A549 (cell line): Measurements from ENCODE around the gene TEX22.

Source experiments
- BHLHE40 ChIP-seq: IDR thresholded peaks from 2 replicates; pipeline ENCODE4 v1.6.1; 2012; ENCODE audit warnings: low read depth, low read length, inconsistent platforms
- CEBPB ChIP-seq, 2 experiments: fragments of >200 bp in 1 of 2; sonication (Bioruptor Twin) in 1 of 2; formaldehyde crosslinking in 1 of 2; IDR thresholded peaks; 2 replicates each; pipeline ENCODE4 v1.6.1; 2012 to 2016
- CHD4 ChIP-seq: fragments of 200-600 bp; sonication (generic); IDR thresholded peaks from 2 replicates; pipeline ENCODE4 v1.6.1; 2016; ENCODE audit warnings: antibody characterized with exemption, mild to moderate bottlenecking, borderline replicate concordance
- EHMT2 ChIP-seq: fragments of 200-600 bp; sonication (generic); IDR thresholded peaks from 2 replicates; pipeline ENCODE4 v1.6.1; 2016; ENCODE audit warnings: antibody characterized with exemption, low read depth, mild to moderate bottlenecking, moderate library complexity
- MYC ChIP-seq: IDR thresholded peaks from 2 replicates; pipeline ENCODE4 v1.6.1; 2012; ENCODE audit warnings: mild to moderate bottlenecking, inconsistent platforms, low read length, improper control_type of control experiment, borderline replicate concordance
- PHF8 ChIP-seq: fragments of 200-600 bp; sonication (generic); IDR thresholded peaks from 2 replicates; pipeline ENCODE4 v1.6.1; 2016; ENCODE audit warnings: low read depth, mild to moderate bottlenecking, antibody characterized with exemption, moderate library complexity, borderline replicate concordance
- POLR2A ChIP-seq: IDR thresholded peaks from 2 replicates; pipeline ENCODE4 v1.6.1; 2012; ENCODE audit warnings: mild to moderate bottlenecking, low read length
- TF ChIP-seq, protein P1 (sequence below): fragments of >200 bp; sonication (Bioruptor Twin); formaldehyde crosslinking; IDR thresholded peaks from 3 replicates; pipeline ENCODE4 v1.5.1; 2016
- TF ChIP-seq, protein P2 (sequence below): fragments of 450-650 bp; IDR thresholded peaks from 2 replicates; pipeline ENCODE4 v1.6.1; 2014; ENCODE audit warnings: antibody characterized with exemption
- TF ChIP-seq, protein P3 (sequence below): fragments of 150-350 bp; IDR thresholded peaks from 2 replicates; pipeline ENCODE4 v1.6.1; 2014; ENCODE audit warnings: low read depth, mild to moderate bottlenecking, low read length

DNA sequence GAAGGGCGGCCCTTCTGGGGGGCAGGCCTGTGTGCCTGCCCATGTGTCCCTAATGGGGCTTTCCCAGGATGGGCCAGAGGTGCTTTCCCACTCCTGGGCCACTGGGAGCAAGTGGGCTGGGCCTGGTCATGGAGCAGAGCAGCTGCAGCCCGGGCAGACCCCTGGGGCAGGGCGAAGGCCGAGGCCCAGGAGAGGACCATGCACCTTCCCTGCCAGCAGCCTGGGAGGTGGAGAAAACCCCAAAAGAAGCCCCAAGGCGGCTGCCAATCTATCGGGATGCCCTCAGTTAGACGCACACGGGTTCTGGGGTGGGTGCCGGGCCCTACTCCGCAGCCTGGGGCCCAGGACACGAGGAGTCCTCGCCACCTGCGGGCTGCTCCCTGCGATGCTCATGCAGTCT lies 60.2 kb downstream of the TEX22 start:
- TF ChIP-seq, protein P1, sequence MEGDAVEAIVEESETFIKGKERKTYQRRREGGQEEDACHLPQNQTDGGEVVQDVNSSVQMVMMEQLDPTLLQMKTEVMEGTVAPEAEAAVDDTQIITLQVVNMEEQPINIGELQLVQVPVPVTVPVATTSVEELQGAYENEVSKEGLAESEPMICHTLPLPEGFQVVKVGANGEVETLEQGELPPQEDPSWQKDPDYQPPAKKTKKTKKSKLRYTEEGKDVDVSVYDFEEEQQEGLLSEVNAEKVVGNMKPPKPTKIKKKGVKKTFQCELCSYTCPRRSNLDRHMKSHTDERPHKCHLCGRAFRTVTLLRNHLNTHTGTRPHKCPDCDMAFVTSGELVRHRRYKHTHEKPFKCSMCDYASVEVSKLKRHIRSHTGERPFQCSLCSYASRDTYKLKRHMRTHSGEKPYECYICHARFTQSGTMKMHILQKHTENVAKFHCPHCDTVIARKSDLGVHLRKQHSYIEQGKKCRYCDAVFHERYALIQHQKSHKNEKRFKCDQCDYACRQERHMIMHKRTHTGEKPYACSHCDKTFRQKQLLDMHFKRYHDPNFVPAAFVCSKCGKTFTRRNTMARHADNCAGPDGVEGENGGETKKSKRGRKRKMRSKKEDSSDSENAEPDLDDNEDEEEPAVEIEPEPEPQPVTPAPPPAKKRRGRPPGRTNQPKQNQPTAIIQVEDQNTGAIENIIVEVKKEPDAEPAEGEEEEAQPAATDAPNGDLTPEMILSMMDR, result no peak
- TF ChIP-seq, protein P2, sequence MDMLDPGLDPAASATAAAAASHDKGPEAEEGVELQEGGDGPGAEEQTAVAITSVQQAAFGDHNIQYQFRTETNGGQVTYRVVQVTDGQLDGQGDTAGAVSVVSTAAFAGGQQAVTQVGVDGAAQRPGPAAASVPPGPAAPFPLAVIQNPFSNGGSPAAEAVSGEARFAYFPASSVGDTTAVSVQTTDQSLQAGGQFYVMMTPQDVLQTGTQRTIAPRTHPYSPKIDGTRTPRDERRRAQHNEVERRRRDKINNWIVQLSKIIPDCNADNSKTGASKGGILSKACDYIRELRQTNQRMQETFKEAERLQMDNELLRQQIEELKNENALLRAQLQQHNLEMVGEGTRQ, result no peak
- TF ChIP-seq CEBPB (IDR thresholded peaks at IDR 0.05), result no peak
- no peak for TF ChIP-seq CHD4
- TF ChIP-seq, protein P3, sequence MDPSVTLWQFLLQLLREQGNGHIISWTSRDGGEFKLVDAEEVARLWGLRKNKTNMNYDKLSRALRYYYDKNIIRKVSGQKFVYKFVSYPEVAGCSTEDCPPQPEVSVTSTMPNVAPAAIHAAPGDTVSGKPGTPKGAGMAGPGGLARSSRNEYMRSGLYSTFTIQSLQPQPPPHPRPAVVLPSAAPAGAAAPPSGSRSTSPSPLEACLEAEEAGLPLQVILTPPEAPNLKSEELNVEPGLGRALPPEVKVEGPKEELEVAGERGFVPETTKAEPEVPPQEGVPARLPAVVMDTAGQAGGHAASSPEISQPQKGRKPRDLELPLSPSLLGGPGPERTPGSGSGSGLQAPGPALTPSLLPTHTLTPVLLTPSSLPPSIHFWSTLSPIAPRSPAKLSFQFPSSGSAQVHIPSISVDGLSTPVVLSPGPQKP, result no peak
- no peak for TF ChIP-seq POLR2A
- no peak for TF ChIP-seq PHF8
- TF ChIP-seq EHMT2, result no peak
- TF ChIP-seq MYC, result no peak
- TF ChIP-seq BHLHE40, result no peak
